Urinary bladder (tissue), 4 donors: Measurements from ENCODE around the gene BTG4. TPM values are rescaled to one million over a fixed set of nuclear protein-coding genes. Genes with fewer than 3 reads are reported as not detected.
A peak's percentile ranks its signal among the peaks of the same experiment; 100 is the strongest.

Source experiments
- DNase-seq: peaks from one replicate; pipeline ENCODE4 v3.0.0-alpha.2; 2015; ENCODE audit errors: extremely low spot score
- H3K27ac ChIP-seq: one replicate; pipeline ENCODE4 v1.5.1; 2013; ENCODE audit warnings: low read depth, mild to moderate bottlenecking, moderate library complexity
- H3K36me3 ChIP-seq: one replicate; pipeline ENCODE4 v1.6.1; 2013; ENCODE audit warnings: mild to moderate bottlenecking, moderate library complexity; ENCODE audit not compliant: insufficient read depth
- H3K4me1 ChIP-seq: one replicate; pipeline ENCODE4 v1.6.1; 2013; ENCODE audit warnings: mild to moderate bottlenecking, moderate library complexity; ENCODE audit not compliant: insufficient read depth
- H3K4me3 ChIP-seq: one replicate; pipeline ENCODE4 v1.5.1; 2013; ENCODE audit warnings: low read depth, low read length
- WGBS: extraction: QIAGEN DNeasy Blood & Tissue Kit; methylation state at CpG from one replicate; pipeline ENCODE4 v1.1.7; 2013; 5-methylcytosine and 5-hydroxymethylcytosine counted together
- polyA plus RNA-seq: library from polyadenylated mRNA; stranded (reverse); fragments of 200-250 nt; gene quantifications from one replicate; pipeline ENCODE4 v1.2.3, GENCODE V29; 2013
- small RNA-seq: library from RNA; depleted of rRNA; stranded (forward); fragments of <200 nt; gene quantifications from one replicate; pipeline ENCODE3, GENCODE V24; 2014
- total RNA-seq: library from RNA; depleted of rRNA; stranded (reverse); fragments of >200 nt; gene quantifications from one replicate; pipeline ENCODE4 v1.2.3, GENCODE V29; 2014
- donor health status: healthy with polysubstance abuse.
- donor health status: healthy.

Gene BTG4
- total and polyA plus RNA-seq, 2 donors = not detected

DNA sequence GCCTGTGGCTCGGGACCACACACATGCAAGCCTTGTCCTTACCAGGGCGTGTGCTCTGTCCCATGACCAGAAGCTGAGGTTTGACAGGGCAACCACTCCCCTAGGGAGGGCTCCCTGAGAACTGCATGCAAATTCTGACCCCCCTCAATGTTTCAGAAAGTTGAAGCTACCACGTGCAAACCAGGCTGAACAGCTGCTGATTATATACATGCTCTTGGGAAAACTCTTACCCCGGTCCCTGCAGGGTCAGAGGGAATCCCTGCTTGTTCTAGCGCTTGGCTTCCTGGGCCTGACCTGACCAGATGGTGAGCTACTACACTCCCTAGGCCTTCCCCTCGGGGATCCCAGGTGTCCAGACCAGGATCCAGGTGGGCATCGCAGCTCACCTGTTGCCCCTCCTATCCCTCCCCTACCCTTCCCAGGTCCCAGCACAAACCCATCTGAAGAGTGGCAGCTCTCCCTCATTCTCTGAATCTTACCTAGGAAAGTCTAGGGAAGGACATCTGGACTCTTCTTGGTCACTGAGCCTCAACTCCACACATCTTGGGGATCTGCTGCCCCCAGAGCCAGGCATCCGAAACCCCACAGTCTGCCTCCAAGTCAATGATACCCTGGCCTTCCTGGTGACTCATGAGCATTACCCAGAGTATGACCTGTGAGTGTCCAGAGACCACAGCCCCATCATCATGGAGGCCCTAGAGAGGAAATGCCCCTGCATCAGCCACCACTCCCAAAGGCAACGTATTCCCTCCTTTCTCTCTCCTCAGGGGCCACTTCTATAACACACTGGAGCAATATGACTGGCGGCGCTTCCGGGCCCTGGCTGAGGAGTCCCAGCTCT lies 61.5 kb downstream of the BTG4 start:
- H3K4me3 ChIP-seq = no peak overlapping the region
- H3K36me3 ChIP-seq = no peaks in the 10 kb centered on the region
- H3K4me1 ChIP-seq = no peaks in the 10 kb centered on the region
- H3K27ac ChIP-seq = no peak overlapping the region
- 92% methylated on average over 12 of the region's 12 CpGs for WGBS
- no peak for DNase-seq

DNA sequence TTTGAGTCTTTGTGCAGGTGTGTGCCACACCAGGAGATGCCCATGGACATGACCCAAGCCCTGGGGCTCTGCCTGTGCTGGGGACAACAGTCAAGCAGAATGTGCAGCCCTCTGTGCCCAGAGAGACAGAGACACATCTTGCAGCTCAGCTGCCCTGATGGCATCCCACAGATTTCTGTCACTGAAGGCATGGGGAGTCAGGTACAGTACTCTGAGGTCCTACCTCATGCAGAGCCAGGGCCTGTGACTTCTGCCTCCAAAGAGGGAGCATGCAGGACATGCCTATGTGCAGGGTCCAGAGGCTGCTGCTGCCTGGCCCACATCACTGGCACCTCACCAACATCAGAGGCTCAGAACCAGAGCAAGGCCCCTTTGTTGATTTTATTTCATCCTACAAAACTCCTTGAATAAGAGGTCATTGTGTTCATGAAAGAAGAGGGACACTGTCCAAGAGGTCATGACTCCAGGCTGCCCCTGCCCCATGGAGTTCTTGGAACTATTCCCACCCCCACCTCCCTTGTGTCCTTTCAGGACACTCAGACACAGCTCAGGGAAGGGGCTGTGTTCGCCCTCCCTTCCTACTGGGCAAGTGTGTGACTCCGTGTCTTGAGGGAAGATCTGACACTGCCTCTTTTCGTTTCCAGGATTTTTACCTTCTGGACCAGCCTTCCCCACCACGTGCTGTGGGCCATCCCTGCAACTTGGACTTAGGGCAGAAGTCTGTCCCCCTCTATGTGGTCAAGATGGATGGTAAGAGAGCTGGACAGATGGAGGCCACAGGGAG lies 62.3 kb downstream of the BTG4 start:
- no peaks in the 10 kb centered on the region for H3K36me3 ChIP-seq
- H3K4me3 ChIP-seq = no peak overlapping the region
- no peaks in the 10 kb centered on the region for H3K4me1 ChIP-seq
- no peak for DNase-seq
- 88% methylated on average over 4 of the region's 4 CpGs for WGBS
- H3K27ac ChIP-seq = no peak overlapping the region

DNA sequence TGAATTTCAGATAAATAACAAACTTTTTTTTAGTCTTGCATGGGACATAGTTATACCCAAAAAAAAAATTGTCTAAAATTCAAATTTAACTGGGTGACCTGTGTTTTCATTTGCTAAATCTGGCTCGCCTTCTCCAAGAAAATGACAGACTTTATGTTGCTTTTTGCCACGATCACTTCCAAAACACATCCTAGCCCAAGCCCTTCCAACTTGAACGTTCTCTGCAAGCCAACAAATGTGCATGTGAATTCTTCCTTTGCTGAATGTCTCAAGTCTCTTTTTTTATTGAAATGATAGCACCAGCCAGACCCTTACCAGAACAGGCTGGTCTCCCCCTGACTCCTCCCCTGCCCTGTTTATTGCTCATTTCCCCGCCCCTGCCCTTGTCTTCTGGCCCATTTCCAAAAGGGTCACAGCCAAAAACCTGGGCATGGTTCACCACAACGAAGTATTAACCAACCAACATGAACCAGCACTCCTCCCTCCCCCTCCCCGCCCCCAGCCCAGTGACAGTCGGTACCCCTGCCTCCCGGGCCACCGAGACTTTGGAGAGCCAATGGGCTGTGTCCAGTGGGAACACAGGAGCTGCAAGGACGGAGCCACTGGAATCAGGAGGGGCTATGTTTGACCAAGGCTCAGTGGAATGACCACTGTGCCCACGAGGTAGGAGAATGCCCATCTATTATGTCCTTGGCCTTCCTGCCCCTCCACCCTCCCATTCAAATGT lies 63.2 kb downstream of the BTG4 start:
- Histone ChIP-seq H3K27ac (no peak overlapping the region), H3K4me1 (no peaks in the 10 kb centered on the region), H3K4me3 (no peak overlapping the region), H3K36me3 (no peaks in the 10 kb centered on the region)
- 68% methylated on average over 11 of the region's 11 CpGs for WGBS
- no peak for DNase-seq

DNA sequence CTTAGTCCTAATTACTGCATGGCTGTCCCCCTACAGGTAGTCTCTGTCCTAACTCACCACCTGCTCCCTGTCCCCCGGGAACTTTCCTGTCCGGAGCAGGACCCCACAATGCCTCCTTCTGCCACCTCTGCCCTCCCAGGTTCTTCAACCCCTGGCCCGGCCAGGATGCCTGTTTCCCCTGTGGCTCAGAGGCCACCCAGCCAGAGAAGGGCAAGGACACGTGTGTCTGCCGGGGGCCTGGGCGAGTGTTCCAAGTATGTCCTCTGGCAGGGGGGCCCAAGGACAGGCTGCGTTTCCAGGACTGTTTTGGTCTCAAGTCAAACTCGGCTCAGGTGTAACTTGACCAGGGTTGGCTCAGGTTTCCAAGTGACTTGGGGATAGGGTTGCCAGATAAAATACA lies 63.8 kb downstream of the BTG4 start:
- 81% methylated on average over 8 of the region's 8 CpGs for WGBS
- DNase-seq = no peak
- Histone ChIP-seq H3K4me3 (no peak overlapping the region), H3K27ac (no peak overlapping the region), H3K4me1 (no peaks in the 10 kb centered on the region), H3K36me3 (no peaks in the 10 kb centered on the region)

DNA sequence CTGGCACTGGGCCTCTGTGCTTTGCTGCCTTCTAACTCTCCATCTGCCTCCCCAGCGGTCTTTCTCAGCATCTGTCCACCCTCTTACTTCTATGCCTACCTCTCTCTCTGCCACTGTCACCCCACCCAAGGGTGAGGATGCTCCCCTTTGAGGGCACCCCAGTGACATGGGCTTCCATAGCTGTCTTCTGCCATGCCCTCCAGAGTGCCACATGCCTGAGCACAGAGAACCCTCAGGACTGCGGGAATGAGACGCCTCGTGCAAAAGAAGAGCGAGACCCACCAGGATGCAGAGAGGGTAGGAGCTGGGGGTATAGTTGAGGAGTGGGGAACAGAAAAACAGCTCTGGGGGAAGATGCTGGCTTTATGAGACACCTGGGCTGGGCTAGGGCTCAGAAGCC lies 64.3 kb downstream of the BTG4 start:
- no peak overlapping the region for H3K27ac ChIP-seq
- 97% methylated on average over 5 of the region's 5 CpGs for WGBS
- no peaks in the 10 kb centered on the region for H3K4me1 ChIP-seq
- H3K36me3 ChIP-seq = no peaks in the 10 kb centered on the region
- H3K4me3 ChIP-seq = no peak overlapping the region
- DNase-seq = no peak

DNA sequence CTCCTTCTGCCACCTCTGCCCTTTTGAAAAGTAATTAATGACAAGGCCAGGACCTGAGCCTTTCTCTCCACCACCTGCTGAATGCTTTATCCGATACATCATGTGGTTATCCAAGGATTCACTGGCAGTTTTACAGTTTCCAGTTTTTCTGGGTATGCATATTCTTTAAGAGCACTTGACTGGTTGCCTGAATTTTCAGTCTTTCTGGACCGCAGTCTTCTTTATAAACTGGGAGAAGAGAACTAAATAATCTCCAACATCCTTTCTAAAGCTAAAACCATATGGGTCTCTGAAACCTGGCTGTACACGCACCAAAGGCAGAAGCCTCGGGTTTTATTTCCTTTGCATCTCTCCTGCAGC lies 65.1 kb downstream of the BTG4 start:
- Histone ChIP-seq H3K4me1 (no peaks in the 10 kb centered on the region), H3K27ac (no peak overlapping the region), H3K4me3 (no peak overlapping the region), H3K36me3 (no peaks in the 10 kb centered on the region)
- DNase-seq = no peak
- WGBS = 80% methylated on average over 4 of the region's 4 CpGs

DNA sequence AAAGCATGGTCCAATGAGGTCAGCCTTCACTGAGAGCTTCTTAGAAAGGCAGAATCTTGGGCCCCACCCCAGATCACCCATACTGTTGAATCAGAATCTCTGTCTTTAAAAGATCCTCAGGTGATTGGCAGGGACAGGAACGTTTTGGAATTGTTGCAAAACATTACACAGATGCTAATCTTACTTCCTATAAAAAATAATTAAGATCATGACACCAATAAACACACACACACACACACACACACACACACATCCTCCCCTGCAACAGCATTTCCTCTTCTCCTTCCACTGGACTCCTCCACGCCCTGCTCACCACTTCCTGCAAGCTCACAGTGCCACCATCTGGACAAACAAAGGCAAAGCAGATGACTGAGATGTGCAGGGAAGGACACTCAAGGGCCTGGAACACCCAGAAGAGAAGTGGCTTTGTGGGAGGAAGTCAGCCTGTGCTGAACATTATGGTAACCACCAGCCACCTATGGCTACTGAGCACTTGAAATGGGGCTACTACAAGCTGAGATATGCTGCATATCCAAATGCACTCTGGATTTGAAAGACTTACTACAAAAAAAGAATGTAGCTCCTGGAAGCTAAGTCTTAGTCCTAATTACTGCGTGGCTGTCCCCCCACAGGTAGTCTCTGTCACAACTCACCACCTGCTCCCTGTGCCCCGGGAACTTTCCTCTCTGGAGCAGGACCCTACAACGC lies 65.6 kb downstream of the BTG4 start:
- DNase-seq = peak; percentile 81
- Histone ChIP-seq H3K36me3 (no peaks in the 10 kb centered on the region), H3K27ac (no peak overlapping the region), H3K4me1 (no peaks in the 10 kb centered on the region), H3K4me3 (no peak overlapping the region)
- 42% methylated on average over 5 of the region's 5 CpGs for WGBS

DNA sequence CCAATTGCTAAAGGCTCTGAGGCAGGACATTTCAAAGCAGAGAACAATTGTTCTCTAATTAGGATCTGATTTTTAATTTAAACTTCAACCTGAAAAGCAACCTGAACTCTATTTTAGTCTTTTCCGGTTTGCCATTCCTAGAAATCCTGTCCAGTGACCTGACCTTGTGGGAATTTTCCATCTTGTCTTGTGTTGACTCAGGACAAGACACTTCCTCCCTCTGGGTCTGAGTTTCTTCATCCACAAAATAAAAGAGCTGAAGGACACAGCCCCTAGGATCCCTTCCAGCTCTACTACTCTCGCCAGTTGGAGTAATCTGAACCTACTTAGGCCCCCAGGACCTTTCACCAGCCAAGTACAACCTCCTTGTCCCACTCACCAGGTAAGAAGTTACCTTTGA lies 66.6 kb downstream of the BTG4 start:
- no peaks in the 10 kb centered on the region for H3K4me1 ChIP-seq
- H3K27ac ChIP-seq = no peak overlapping the region
- DNase-seq = no peak
- no peaks in the 10 kb centered on the region for H3K36me3 ChIP-seq
- 74% methylated on average over 2 of the region's 2 CpGs for WGBS
- H3K4me3 ChIP-seq = no peak overlapping the region

Small RNA genes within 50 kb of the gene (small RNA-seq; reads per million reads assigned to genes)
- gene MIR34B = 0.15 reads per million
- 1.7 reads per million, percentile 85 among the genes with 10 or more reads in this experiment for gene MIR34C

Other genes with a start within 250 kb of the BTG4 start
- gene POU2AF3, start 213.8 kb downstream of the BTG4 start, total RNA-seq = 2.5 TPM
- 7.7 TPM for gene POU2AF3, start 213.8 kb downstream of the BTG4 start, polyA plus RNA-seq
- gene POU2AF1, start 133.1 kb downstream of the BTG4 start, total RNA-seq = 1.0 TPM
- 1.0 TPM for gene POU2AF1, start 133.1 kb downstream of the BTG4 start, polyA plus RNA-seq
- not detected for gene HOATZ, start 2.4 kb upstream of the BTG4 start, total RNA-seq
- gene HOATZ, start 2.4 kb upstream of the BTG4 start, polyA plus RNA-seq = not detected
- gene LAYN, start 28.3 kb upstream of the BTG4 start, total RNA-seq = 19.2 TPM
- gene LAYN, start 28.3 kb upstream of the BTG4 start, polyA plus RNA-seq = 13.0 TPM
- gene SIK2, start 90.1 kb upstream of the BTG4 start, total RNA-seq = 14.2 TPM
- gene SIK2, start 90.1 kb upstream of the BTG4 start, polyA plus RNA-seq = 10.4 TPM